HCT116 (cell line): ENCODE results near the gene UXS1.

Source experiments
- CEBPB ChIP-seq: IDR thresholded peaks from 2 replicates; pipeline ENCODE4 v1.6.1; 2012; ENCODE audit warnings: low read depth
- EZH2 ChIP-seq: fragments of 200-600 bp; sonication (generic); IDR thresholded peaks from 2 replicates; pipeline ENCODE4 v1.6.1; 2017; ENCODE audit warnings: antibody characterized with exemption, mixed run types
- POLR2A ChIP-seq: IDR thresholded peaks from 2 replicates; pipeline ENCODE4 v1.7.0; 2011; ENCODE audit warnings: borderline replicate concordance; ENCODE audit not compliant: insufficient read depth, insufficient read length; ENCODE audit errors: extremely low read depth
- POLR2AphosphoS5 ChIP-seq: IDR thresholded peaks from 2 replicates; pipeline ENCODE4 v1.6.1; 2011; ENCODE audit warnings: mild to moderate bottlenecking, low read depth, low read length, moderate library complexity
- REST ChIP-seq: IDR thresholded peaks from 2 replicates; pipeline ENCODE4 v1.6.1; 2012; ENCODE audit warnings: low read depth
- SIN3A ChIP-seq: IDR thresholded peaks from 2 replicates; pipeline ENCODE4 v1.6.1; 2012; ENCODE audit warnings: low read depth
- SP1 ChIP-seq: IDR thresholded peaks from 2 replicates; pipeline ENCODE4 v1.6.1; 2012; ENCODE audit warnings: low read depth
- YY1 ChIP-seq: IDR thresholded peaks from 2 replicates; pipeline ENCODE4 v1.6.1; 2011; ENCODE audit warnings: low read length, low read depth, moderate library complexity, mild to moderate bottlenecking; ENCODE audit not compliant: insufficient replicate concordance; ENCODE audit errors: extremely low read depth
- ZFX ChIP-seq: fragments of 450-650 bp; IDR thresholded peaks from 2 replicates; pipeline ENCODE4 v1.6.1; 2017
- TF ChIP-seq, protein P1 (sequence below), 3 experiments: fragments of 200-600 bp in 1 of 3; sonication (generic) in 1 of 3; IDR thresholded peaks in 2 of 3; conservative IDR thresholded peaks in 1 of 3; 2 replicates each; pipeline ENCODE4 v1.5.1; 2012 to 2017; ENCODE audit warnings: low read depth in 2 of 3, low read length in 2 of 3, antibody characterized with exemption in 1 of 3, borderline replicate concordance in 1 of 3, control low read depth in 1 of 3, mild to moderate bottlenecking in 1 of 3, mixed read lengths in 1 of 3, mixed run types in 1 of 3, moderate library complexity in 1 of 3; ENCODE audit not compliant: insufficient read depth in 1 of 3

GRCh38 chr2:106076941-106077340, 117.2 kb downstream of the UXS1 start:
- TF ChIP-seq YY1 (no peak), SIN3A (no peak), POLR2A (no peak), ZFX (no peak), POLR2AphosphoS5 (no peak), EZH2 (no peak), SP1 (no peak), REST (no peak), CEBPB (no peak)
- TF ChIP-seq, protein P1, sequence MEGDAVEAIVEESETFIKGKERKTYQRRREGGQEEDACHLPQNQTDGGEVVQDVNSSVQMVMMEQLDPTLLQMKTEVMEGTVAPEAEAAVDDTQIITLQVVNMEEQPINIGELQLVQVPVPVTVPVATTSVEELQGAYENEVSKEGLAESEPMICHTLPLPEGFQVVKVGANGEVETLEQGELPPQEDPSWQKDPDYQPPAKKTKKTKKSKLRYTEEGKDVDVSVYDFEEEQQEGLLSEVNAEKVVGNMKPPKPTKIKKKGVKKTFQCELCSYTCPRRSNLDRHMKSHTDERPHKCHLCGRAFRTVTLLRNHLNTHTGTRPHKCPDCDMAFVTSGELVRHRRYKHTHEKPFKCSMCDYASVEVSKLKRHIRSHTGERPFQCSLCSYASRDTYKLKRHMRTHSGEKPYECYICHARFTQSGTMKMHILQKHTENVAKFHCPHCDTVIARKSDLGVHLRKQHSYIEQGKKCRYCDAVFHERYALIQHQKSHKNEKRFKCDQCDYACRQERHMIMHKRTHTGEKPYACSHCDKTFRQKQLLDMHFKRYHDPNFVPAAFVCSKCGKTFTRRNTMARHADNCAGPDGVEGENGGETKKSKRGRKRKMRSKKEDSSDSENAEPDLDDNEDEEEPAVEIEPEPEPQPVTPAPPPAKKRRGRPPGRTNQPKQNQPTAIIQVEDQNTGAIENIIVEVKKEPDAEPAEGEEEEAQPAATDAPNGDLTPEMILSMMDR (IDR thresholded peaks at IDR 0.05 in 2 of 3, conservative IDR thresholded peaks at IDR 0.05 in 1 of 3; ENCODE audit: borderline replicate concordance in 1 of 3, insufficient read depth in 1 of 3, low read depth in 2 of 3, low read length in 2 of 3) = no peak
